ENCODE measurements around the gene TMEM145.

TMEM145 gene

DNA sequence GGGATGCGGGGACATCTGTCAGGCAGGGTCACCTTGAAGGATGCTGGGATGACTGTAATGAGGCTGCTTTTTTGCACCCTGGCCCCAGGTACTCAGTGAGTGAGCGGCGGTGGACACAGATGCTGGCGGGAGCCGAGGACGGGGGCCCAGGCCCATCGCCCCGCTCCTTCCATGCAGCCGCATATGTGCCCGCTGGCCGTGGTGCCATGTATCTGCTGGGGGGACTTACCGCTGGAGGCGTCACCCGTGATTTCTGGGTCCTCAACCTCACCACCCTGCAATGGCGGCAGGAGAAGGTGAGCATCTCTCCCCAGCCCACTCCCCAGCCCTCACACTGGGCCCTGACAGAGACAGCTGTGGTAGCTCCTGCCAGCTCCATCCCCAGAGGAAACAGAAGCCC lies 43.6 kb downstream of the TMEM145 start:
- Histone ChIP-seq H3K36me3 (replicated peaks) (peaks cover 2% of the 10 kb centered on the region), H3K27ac (no peak overlapping the region), H3K4me3 (ENCODE audit: low read depth, low read length) (no peak overlapping the region), H3K27me3 (replicated peaks) (no peaks in the 10 kb centered on the region)
- DNase-seq, result no peak
- in situ Hi-C loops (cut with HindIII; ENCODE audit: low pct_ligation_motif_present, low sequenced_read_pairs), result no loop called here
- TF ChIP-seq, protein P1, sequence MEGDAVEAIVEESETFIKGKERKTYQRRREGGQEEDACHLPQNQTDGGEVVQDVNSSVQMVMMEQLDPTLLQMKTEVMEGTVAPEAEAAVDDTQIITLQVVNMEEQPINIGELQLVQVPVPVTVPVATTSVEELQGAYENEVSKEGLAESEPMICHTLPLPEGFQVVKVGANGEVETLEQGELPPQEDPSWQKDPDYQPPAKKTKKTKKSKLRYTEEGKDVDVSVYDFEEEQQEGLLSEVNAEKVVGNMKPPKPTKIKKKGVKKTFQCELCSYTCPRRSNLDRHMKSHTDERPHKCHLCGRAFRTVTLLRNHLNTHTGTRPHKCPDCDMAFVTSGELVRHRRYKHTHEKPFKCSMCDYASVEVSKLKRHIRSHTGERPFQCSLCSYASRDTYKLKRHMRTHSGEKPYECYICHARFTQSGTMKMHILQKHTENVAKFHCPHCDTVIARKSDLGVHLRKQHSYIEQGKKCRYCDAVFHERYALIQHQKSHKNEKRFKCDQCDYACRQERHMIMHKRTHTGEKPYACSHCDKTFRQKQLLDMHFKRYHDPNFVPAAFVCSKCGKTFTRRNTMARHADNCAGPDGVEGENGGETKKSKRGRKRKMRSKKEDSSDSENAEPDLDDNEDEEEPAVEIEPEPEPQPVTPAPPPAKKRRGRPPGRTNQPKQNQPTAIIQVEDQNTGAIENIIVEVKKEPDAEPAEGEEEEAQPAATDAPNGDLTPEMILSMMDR (IDR thresholded peaks at IDR 0.05; ENCODE audit: low read depth, low read length, missing control alignments), result no peak

DNA sequence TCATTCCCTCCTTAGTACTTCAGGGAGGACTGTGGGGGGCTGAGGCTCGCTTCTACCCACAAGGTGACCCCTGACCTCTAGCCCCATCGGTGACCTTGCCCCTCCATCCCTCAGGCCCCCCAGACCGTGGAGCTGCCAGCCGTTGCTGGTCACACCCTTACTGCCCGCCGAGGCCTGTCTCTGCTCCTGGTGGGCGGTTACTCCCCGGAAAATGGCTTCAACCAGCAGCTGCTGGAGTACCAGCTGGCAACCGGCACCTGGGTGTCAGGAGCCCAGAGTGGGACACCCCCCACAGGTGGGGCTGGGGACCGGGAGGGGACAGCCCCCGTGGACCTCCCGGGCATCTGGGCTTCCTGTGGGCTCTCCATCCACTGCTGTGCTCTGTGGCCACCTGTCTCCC lies 44.2 kb downstream of the TMEM145 start:
- Histone ChIP-seq H3K27ac (no peak overlapping the region), H3K4me3 (ENCODE audit: low read depth, low read length) (no peak overlapping the region), H3K36me3 (replicated peaks) (peaks cover 2% of the 10 kb centered on the region), H3K27me3 (replicated peaks) (no peaks in the 10 kb centered on the region)
- TF ChIP-seq, protein P1 (IDR thresholded peaks at IDR 0.05; ENCODE audit: low read depth, low read length, missing control alignments), result no peak
- DNase-seq, result no peak
- in situ Hi-C loops (cut with HindIII; ENCODE audit: low pct_ligation_motif_present, low sequenced_read_pairs), result no loop called here

DNA sequence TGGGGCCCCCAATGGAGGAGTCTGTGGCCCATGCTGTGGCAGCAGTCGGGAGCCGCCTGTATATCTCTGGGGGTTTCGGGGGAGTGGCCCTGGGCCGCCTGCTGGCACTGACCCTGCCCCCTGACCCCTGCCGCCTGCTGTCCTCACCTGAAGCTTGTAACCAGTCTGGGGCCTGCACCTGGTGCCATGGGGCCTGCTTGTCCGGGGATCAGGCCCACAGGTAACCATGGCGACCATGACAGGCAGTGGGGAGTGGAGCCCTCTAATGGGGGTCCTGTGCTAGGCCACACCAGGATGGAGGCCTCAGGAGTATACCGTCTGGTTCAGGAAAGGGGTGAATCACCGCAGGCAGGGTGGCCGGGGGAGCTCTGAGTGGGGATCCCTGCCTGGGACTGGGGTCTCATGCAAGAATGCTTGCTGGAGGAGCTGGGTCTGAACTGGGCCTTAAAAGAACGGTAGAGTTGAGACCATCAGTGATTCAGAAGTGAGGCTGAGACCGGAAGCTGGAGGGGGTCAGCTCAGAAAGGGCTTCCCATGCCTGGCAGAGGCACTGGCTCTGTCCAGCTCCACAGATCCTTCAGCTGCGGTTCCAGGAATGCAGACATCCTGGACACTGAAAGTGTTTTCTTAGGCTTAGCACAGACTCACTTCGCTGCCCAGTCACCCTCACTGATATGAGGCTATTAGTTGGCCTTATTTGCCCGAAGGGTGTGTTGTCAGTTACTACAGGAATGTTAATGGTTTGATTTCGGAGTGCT lies 47.9 kb downstream of the TMEM145 start:
- in situ Hi-C loops (cut with HindIII; ENCODE audit: low pct_ligation_motif_present, low sequenced_read_pairs), result no loop called here
- H3K36me3 ChIP-seq (replicated peaks), result peaks cover 6% of the 10 kb centered on the region
- DNase-seq, result no peak

DNA sequence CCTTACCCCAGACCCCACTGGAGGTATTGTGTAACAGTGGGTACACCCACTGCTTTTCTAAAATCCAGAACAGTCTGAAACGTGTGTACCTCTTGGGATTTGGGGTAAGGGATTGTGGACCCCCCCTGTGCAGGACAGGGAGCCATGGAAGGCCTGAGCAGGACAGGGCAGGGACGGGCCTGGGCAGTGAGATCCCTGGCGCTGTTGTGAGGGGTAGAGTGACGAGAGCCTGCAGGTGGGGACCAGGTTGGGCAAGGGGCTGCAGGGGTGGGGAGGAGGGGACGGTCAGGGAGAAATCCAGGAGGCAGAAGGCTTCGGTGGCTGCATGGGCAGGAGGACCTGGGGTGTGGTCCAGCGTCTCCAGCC lies 48.4 kb downstream of the TMEM145 start:
- no peaks in the 10 kb centered on the region for H3K27me3 ChIP-seq (replicated peaks)
- no peak overlapping the region for H3K27ac ChIP-seq
- DNase-seq, result no peak
- TF ChIP-seq, protein P1 (IDR thresholded peaks at IDR 0.05; ENCODE audit: low read depth, low read length, missing control alignments), result no peak
- in situ Hi-C loops (cut with HindIII; ENCODE audit: low pct_ligation_motif_present, low sequenced_read_pairs), result no loop called here
- no peak overlapping the region for H3K4me3 ChIP-seq (ENCODE audit: low read depth, low read length)
- H3K36me3 ChIP-seq (replicated peaks), result peaks cover 5% of the 10 kb centered on the region

More for the DNA sequence above, 47.9 kb downstream of the TMEM145 start:
- Histone ChIP-seq H3K27ac (no peak overlapping the region), H3K4me3 (ENCODE audit: low read depth, low read length) (no peak overlapping the region), H3K27me3 (replicated peaks) (no peaks in the 10 kb centered on the region)
- TF ChIP-seq, protein P1 (IDR thresholded peaks at IDR 0.05; ENCODE audit: low read depth, low read length, missing control alignments), result no peak

DNA sequence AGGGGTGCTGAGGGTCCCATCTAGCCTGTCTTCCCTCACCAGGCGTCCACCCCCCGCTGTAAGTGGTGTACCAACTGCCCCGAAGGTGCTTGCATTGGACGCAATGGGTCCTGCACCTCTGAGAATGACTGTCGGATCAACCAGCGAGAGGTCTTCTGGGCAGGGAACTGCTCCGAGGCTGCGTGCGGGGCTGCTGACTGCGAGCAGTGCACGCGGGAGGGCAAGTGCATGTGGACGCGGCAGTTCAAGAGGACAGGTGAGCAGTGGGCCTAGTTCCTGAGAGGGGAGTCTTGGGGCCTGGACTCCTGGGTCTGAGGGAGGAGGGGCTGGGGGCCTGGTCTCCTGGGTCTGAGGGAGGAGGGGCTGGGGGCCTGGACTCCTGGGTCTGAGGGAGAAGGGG lies 49.2 kb downstream of the TMEM145 start:
- Histone ChIP-seq H3K4me3 (ENCODE audit: low read depth, low read length) (no peak overlapping the region), H3K36me3 (replicated peaks) (peaks cover 5% of the 10 kb centered on the region)

More for the DNA sequence above, 49.2 kb downstream of the TMEM145 start:
- Histone ChIP-seq H3K27me3 (replicated peaks) (no peaks in the 10 kb centered on the region), H3K27ac (no peak overlapping the region)
- DNase-seq, result no peak
- TF ChIP-seq, protein P1 (IDR thresholded peaks at IDR 0.05; ENCODE audit: low read depth, low read length, missing control alignments), result no peak
- in situ Hi-C loops (cut with HindIII; ENCODE audit: low pct_ligation_motif_present, low sequenced_read_pairs), result no loop called here
